Activated CD8-positive, alpha-beta T cell treated with anti-CD3 and anti-CD28 coated beads for 36 hours (primary cell): ENCODE data around the gene SNX14. TPM values are rescaled to one million over a fixed set of nuclear protein-coding genes. Genes with fewer than 3 reads are reported as not detected.
"Not testable (repeated sequence)": the region's sequence is repeated elsewhere in the genome, so short reads cannot be mapped to it uniquely, and the experiment has no call there.

ENCODE experiments used
- ATAC-seq: fragments of 200-7000 bp; cut with Tn5 transposase; one replicate; pipeline ENCODE4 v1.10.0; 2021; ENCODE audit warnings: mild to moderate bottlenecking, moderate library complexity
- CTCF ChIA-PET: fragments of 350-600 bp; sonication (Branson Sonifier 250); formaldehyde crosslinking; loops from one replicate; lab custom pipeline; 2021; ENCODE audit warnings: antibody characterized with exemption; lab: Charles Lee
- POLR2A ChIA-PET: fragments of 350-600 bp; sonication (Branson Sonifier 250); formaldehyde crosslinking; loops from one replicate; lab custom pipeline; 2021; ENCODE audit warnings: antibody characterized with exemption; lab: Charles Lee
- DNase-seq: peaks from one replicate; pipeline ENCODE4 v3.0.0-alpha.2; 2020
- H3K27ac Mint-ChIP-seq: one replicate; pipeline ENCODE4 v1.8.0; 2021; ENCODE audit warnings: mild to moderate bottlenecking, mixed read lengths
- H3K27me3 Mint-ChIP-seq: one replicate; pipeline ENCODE4 v1.8.0; 2021; ENCODE audit warnings: mixed read lengths
- H3K36me3 Mint-ChIP-seq: one replicate; pipeline ENCODE4 v1.8.0; 2021; ENCODE audit warnings: low read depth, mixed read lengths
- H3K4me1 Mint-ChIP-seq: one replicate; pipeline ENCODE4 v1.8.0; 2021; ENCODE audit warnings: low read depth, mixed read lengths
- H3K4me3 Mint-ChIP-seq: one replicate; pipeline ENCODE4 v1.8.0; 2021; ENCODE audit warnings: mild to moderate bottlenecking, moderate library complexity, mixed read lengths
- H3K9me3 Mint-ChIP-seq: one replicate; pipeline ENCODE4 v1.8.0; 2021; ENCODE audit warnings: mixed read lengths
- CTCF ChIP-seq: fragments of 200-600 bp; IDR thresholded peaks from one replicate; pipeline ENCODE4 v1.8.0; 2022; ENCODE audit warnings: antibody characterized with exemption, mild to moderate bottlenecking
- intact Hi-C: fragments of 100-400 bp; cut with micrococcal nuclease; formaldehyde crosslinking; loops from one replicate; pipeline ENCODE4 v1.10.0; 2022
- total RNA-seq, 2 experiments: library from RNA; stranded (reverse); gene quantifications; one replicate each; pipeline ENCODE4 v1.2.3, GENCODE V29; 2021

The SNX14 gene
- total RNA-seq, 2 experiments from 2014 or later, result 53.9 to 54.1 TPM

- ATAC-seq, result no peak
- no peak for DNase-seq
- no peak for TF ChIP-seq CTCF
- Mint-ChIP-seq H3K27ac (no peak overlapping the region), H3K9me3 (peaks cover 2% of the 10 kb centered on the region), H3K36me3 (peaks cover 31% of the 10 kb centered on the region), H3K4me1 (peaks cover 46% of the 10 kb centered on the region), H3K27me3 (no peaks in the 10 kb centered on the region), H3K4me3 (peak overlapping the region; percentile 18)
- CTCF ChIA-PET, result interaction anchor here (0.9 to 2.4 kb wide), 2 partner anchors 22 to 108 kb away, joined by 3 to 11 read pairs; no protein-coding TSS in a partner anchor
- POLR2A ChIA-PET, result interaction anchor here (3.6 to 6.2 kb wide), 2 partner anchors 52 to 87 kb away, joined by 27 to 55 read pairs; partner anchors contain the start of gene SYNCRIP
- intact Hi-C loops, result loop anchor here (10.0 kb wide), 1 partner anchor 136 kb away; the partner anchor contains the start of gene NT5E
These were observed 2.5 kb downstream of the SNX14 start for GRCh38 chr6:85591207-85591606.

GRCh38 chr6:85585741-85586140 is 7.9 kb downstream of the SNX14 start:
- Mint-ChIP-seq H3K27me3 (no peaks in the 10 kb centered on the region), H3K4me1 (peaks cover 42% of the 10 kb centered on the region), H3K27ac (no peak overlapping the region), H3K36me3 (peaks cover 66% of the 10 kb centered on the region), H3K9me3 (peaks cover 31% of the 10 kb centered on the region), H3K4me3 (no peak overlapping the region)
- CTCF ChIA-PET, result no interaction called here
- intact Hi-C loops, result no loop called here
- TF ChIP-seq CTCF, result no peak
- POLR2A ChIA-PET, result no interaction called here
- ATAC-seq (no peak), DNase-seq (no peak)

GRCh38 chr6:85582832-85583231 is 10.8 kb downstream of the SNX14 start:
- H3K4me3 Mint-ChIP-seq, H3K27me3 Mint-ChIP-seq, POLR2A ChIA-PET, CTCF ChIA-PET, H3K27ac Mint-ChIP-seq, DNase-seq, intact Hi-C loops, ATAC-seq: not testable (repeated sequence)
- peaks cover 31% of the 10 kb centered on the region for H3K9me3 Mint-ChIP-seq
- peaks cover 50% of the 10 kb centered on the region for H3K36me3 Mint-ChIP-seq
- H3K4me1 Mint-ChIP-seq, result peaks cover 44% of the 10 kb centered on the region

- peaks cover 41% of the 10 kb centered on the region for H3K4me1 Mint-ChIP-seq
- no peak for TF ChIP-seq CTCF
- intact Hi-C loops, result no loop called here
These were observed 12.1 kb downstream of the SNX14 start for GRCh38 chr6:85581572-85581971.

GRCh38 chr6:85580878-85581267 is 12.8 kb downstream of the SNX14 start:
- DNase-seq (peak; percentile 9), ATAC-seq (peak; percentile 45)
- no peak for TF ChIP-seq CTCF
- intact Hi-C loops, result no loop called here
- H3K9me3 Mint-ChIP-seq, result peaks cover 31% of the 10 kb centered on the region
- no peak overlapping the region for H3K4me3 Mint-ChIP-seq
- H3K27ac Mint-ChIP-seq, result peak overlapping the region; percentile 22
- ChIA-PET CTCF (interaction anchor here (1.5 kb wide), 1 partner anchor 9 kb away, joined by 4 read pairs; no protein-coding TSS in a partner anchor), POLR2A (no interaction called here)
- H3K36me3 Mint-ChIP-seq, result peaks cover 45% of the 10 kb centered on the region
- H3K4me1 Mint-ChIP-seq, result peaks cover 38% of the 10 kb centered on the region
- no peaks in the 10 kb centered on the region for H3K27me3 Mint-ChIP-seq

More at GRCh38 chr6:85581572-85581971, 12.1 kb downstream of the SNX14 start:
- peaks cover 47% of the 10 kb centered on the region for H3K36me3 Mint-ChIP-seq
- no peak overlapping the region for H3K4me3 Mint-ChIP-seq
- POLR2A ChIA-PET, result no interaction called here
- DNase-seq (no peak), ATAC-seq (no peak)
- H3K9me3 Mint-ChIP-seq, result peaks cover 31% of the 10 kb centered on the region
- CTCF ChIA-PET, result interaction anchor here (1.5 kb wide), 1 partner anchor 9 kb away, joined by 4 read pairs; no protein-coding TSS in a partner anchor
- H3K27ac Mint-ChIP-seq, result no peak overlapping the region
- no peaks in the 10 kb centered on the region for H3K27me3 Mint-ChIP-seq
